Stimulated activated CD4-positive, alpha-beta T cell treated with anti-CD3 and anti-CD28 coated beads, Interleukin-15, amount 100 ng/mL, for 48 hours (primary cell): Measurements from ENCODE around the gene MYO1E.
"Not testable (repeated sequence)": the region's sequence is repeated elsewhere in the genome, so short reads cannot be mapped to it uniquely, and the experiment has no call there.

Source experiments
- DNase-seq, 2 donors: peaks; one replicate each; pipeline ENCODE4 v3.0.0-alpha.2; 2020; ENCODE audit warnings: low read depth in 2 of 2

The MYO1E gene

DNA sequence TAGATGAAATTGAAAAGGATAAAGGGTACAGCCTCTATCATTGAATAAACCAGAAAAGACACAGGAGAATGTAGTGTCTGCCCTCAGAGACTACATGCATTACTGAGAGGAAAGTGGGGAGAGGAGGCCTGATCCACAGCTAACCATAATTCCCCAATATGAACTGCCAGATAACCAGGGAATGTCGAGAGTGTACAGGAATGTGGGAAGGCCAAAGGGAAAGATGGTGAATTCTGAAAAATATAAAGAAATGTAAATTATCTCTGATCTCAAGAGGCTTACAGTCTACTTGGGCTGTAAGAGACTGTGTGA is 22.3 kb downstream of the MYO1E start:
- DNase-seq, result no peak

DNA sequence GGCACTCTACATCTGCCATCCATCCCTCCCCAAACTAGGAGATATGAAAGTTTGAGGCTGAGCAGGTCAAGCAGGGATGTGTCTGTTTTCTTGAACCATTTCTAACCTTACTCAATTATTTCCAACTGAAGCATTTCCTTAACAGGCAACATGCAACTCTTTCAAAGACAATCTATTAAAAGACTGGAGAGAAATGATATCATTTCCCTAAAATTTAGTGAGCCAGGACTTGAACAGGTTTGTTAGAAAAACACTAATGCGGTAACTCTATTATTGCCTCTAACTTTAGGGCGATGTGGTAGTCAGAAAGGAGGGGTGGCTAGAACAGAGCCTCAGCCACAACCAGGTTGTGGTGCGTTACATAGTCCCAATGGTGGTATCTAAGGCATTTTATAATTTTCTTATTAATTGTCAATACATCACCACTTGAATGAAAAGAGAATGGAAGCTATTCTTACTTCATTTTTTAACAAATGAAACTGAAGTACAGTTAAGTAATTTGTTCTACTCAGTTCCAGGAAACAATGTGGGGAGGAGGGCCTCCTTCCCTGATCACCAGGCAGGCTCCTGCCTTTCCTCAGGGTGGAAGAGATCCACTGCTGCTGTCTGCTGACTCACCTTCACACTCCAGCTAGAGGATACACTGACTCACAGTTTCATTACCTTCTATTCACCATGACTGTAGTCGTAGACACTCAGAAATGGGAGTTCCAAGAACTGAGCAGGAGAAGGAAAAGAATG is 22.8 kb downstream of the MYO1E start:
- no peak for DNase-seq

DNA sequence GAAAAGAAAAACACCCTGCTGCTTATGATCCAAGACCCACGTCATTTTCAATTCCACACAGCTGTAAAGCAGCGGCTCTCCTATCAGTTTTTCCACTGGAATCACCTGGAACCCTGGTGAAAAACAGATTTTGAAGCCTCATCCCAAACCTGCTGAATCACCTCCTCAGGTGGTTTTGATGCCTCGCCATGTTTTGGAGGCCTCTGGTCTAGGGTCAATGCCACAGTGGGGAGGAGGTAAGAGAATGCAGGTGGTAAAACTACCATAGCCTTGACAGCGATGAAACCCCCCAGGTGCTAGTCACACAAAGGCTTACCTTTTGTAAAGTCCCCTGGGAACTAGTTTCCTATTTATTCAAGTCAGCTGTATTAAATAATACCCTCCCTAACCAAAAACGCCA is 24.8 kb downstream of the MYO1E start:
- DNase-seq, result no peak

DNA sequence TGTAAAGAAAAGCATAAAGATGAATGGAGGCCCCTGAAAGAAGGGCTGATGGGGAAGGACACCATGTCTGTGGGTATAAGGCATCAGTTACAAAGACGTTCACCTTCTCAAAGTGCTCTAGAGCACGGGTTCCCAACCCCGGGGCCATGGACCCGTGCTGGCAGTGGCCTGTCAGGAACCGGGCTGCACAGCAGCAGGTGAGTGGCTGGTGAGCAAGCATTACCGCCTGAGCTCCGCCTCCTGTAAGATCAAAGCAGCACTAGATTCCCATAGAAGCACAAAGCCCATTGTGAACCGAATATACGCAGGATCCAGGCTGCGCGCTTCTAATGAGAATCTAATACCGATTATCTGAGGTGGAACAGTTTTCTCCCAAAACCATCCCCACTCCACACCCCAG is 25.7 kb downstream of the MYO1E start:
- DNase-seq, result no peak

DNA sequence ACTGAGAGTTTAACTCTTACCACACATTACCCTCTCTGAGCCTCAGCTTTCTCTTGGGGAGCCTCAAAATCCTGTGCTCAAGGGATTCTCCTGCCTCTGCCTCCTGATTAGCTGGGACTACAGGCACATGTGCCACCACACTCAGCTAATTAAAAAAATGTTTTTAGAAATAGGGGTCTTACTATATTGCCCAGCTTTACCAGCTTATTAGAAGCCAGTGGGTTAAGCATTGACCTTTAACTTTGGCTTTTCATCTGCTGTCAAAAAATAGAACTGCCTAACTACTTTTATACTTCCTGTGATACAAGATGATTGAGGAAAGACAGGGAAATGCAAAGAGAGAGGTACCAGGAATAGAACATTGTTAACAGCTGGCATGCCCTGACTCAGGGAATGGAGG is 27.3 kb downstream of the MYO1E start:
- no peak for DNase-seq

DNA sequence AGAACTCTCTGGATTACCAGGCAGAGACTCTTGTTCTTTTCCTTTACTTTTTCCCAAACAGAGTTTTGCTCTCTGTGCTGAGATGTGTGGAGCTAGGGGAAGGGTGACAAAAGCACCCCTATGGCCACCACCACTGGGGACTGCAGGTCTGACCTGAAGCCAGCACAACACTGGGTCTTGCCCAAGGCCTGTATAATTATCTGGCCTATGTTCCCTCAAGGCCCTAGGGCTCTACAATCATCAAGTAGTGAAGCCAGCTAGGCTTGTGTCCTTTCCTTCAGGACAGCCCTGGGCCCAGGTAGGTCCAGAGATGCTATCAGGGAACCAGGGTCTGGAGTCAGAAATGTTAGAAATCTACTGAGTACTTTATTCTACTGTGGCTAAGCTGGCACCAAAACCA is 28.4 kb downstream of the MYO1E start:
- no peak for DNase-seq

DNA sequence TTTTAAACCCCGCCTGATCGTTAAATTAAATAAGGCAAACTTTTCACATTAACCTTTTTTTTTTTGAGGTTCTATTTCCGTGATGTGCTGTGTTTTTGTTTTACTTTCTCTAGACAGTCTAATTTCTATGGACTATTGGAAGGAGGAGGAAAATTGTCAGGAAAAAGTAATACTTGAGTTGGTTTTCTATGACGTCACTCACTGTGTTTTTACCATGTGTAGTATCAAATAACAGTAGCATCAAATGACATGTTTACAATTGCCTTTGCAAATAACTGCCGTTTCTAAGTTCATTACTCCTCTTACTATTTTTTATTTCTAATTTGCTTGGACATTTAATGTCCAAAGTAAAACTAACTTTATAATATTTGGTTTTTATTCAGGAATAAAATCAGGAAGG is 32.3 kb downstream of the MYO1E start:
- no peak for DNase-seq

DNA sequence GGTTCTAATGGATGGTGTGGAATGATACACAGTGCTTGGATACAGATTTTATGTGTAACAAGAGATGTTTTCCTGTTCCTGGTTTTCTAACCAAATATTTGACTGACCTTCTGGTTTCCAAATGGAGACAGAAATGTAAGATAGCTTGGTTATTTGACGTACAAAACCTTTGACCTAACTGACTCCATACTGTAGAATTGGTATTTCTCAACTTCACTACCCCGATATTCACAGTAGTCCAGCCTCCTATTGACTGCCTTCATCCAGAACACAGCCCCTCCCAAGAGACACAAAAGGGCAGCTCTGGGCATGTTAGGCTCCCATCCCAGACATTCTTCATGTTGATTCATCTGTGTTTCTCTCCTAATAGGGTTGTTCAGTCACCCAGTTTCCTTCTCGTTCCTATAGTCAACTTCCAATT is 33.4 kb downstream of the MYO1E start:
- DNase-seq, result no peak

DNA sequence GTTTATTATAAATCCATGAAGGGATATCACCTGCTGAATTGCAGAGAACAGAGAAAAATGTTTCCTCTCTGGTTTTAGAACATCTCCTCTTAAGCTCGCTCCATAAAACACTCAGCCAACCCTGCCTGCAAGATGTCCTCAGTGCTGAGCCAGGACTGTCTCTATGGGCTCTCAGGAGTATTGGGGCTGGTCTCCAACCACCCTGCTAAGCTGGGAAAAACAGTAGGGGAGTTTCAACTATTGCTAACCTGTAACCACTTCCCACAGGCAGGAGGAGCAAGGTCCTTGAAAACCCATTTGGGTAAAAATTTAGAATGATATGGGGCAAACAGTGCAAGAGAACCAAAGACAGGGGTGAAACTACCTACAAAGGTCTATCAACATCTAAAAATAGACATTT is 34.3 kb downstream of the MYO1E start:
- no peak for DNase-seq

DNA sequence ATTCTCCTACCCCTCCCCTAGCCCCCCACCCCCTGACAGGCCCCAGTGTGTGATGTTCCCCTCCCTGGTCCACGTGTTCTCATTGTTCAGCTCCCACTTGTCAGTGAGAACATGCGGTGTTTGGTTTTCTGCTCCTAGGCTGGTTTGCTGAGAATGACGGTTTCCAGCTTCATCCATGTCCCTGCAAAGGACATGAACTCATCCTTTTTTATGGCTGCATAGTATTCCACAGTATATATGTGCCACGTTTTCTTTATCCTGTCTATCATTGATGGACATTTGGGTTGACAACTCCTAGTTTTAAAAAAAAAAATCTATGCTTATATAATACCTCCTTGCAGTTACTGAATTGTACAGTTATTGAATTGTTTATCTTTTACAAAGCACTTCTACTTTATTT is 35.9 kb downstream of the MYO1E start:
- not testable (repeated sequence) for DNase-seq

DNA sequence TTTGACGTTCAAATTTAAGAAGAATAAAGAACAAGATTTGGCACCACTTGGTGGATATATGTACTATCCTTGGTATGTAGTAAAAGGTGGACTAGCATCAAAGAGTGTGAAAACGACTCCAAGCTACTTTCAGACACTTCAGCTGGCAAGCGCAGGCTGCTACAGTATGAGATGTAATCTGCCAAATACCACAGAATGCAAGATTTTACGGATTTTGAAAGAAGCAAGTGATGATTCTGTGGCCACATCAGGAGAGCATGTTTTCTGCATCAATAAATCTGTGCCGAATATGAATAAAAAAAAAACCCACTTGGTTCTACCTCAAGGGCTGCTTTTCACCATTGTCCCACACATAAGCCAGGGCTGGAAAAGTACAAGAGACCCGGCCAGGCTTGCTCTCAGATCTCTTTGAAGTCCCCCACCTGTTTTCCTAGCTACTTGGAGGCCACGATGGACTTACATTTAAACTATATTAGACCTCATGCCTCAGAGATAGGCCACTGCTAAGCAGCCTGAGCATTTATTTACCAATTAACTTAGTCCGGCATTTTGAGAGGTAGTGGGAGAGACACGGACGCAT is 37.4 kb downstream of the MYO1E start:
- no peak for DNase-seq

DNA sequence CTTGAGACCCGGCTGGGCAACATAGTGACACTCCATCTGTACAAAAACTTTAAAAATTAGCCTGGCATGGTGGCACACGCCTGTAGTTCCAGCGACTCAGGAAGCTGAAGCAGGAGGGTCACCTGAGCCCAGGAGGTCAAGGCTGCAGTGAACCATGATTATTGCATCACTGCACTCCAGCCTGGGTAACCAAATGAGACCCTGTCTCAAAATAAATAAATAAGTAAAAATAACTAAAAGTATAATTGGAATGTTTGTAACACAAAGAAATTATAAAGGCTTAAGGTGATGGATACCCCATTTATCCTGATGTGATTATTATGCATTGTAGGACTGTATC is 38.6 kb downstream of the MYO1E start:
- DNase-seq, result no peak

DNA sequence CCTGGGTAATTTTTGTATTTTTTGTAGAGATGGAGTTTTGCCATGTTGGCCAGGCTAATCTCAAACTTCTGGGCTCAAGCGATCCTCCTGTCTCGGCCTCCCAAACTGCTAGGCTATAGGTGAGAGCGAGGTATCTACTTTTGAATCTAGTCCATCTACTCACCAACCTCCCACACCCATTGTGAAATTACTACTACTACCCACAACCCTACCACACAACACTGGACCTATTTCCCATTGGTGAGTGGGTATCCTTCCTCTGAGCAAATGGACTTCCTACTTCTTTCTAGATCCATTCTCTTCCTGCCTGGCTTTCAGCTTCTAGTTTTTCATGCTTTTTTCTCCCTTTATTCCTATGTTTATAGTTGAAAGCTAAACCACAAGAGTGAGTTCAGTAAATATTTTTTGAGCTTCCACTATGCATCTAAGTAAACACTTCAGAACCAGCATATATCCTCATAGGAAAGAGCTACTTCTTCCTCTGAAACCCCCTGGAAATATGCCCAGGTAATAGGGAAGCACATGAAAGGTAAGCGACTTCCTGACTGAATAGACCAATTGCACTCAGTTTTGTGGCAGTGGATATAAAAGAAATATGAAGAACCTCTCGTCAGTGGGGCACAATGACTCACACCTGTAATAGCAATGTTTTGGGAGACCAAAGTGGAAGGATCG is 39.1 kb downstream of the MYO1E start:
- DNase-seq, result no peak

DNA sequence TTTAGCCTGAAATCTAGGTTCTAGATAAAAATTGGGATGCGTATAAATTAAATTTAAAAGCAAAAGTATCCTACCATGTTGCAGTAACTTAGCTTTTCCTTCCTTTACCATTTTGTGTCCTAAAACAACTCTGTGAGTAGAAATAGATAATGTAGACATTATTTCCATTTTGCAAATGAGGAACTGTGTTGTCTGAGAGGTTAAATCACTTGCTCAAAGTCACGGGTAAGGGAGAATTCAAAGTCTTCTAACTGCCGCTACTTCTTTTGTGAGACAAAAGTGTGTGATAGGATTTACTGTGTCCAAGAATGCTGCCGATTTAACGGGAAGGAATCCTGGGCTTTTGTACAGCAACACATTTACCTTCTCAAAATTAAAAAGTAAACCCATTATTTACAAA is 40.7 kb downstream of the MYO1E start:
- no peak for DNase-seq

DNA sequence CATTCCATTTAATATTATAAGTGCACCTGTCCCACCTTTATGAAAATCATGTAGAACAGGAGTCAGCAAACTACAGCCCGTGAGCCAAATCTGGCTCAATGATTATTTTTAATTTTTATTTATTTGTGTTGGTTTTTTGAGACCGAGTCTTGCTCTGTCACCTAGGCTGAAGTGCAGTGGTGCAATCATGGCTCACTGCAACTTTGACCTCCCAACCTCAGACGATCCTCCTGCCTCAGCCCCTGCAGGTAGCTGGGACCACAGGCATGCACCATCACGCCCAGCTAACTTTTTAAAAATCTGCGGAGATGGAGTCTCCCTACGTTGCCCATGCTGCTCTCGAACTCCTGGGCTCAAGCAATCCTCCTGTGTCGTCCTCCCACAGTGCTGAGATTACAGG is 42.0 kb downstream of the MYO1E start:
- DNase-seq, result no peak

DNA sequence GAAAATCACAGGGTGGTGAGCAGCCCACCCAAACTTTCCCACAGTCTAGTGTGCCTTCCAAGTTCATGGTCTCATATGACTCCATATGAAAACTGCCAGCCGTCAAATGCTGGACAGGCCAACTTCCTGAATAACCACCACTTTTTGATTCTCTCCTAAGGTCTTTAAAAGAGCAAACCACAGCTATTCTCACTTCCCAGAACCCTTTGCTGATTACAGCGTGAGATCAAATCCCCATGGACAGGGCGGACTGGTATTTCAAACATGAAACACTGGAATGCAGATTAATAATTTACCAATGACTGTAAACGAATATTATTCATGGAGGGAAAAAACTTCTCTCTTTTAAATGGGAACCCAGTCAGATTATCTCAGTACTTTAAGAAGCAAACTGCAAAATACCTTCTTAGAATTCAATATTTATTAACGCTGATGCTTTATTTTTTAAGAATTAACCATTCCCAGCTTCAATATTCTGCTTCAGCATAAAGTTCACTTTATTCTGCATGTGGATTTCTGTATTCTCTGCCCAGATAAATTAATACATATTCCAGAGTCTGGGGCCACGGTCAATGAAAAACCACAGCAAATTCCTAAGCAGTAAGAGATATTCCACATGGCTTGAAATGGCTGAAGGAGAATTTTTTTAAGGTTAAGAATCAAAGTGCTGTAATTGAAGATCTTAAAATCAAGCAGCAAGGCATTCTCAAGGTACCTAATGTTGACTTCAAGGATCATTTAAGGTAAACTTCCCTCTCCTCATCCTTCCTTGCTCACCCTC is 42.9 kb downstream of the MYO1E start:
- DNase-seq, result no peak

DNA sequence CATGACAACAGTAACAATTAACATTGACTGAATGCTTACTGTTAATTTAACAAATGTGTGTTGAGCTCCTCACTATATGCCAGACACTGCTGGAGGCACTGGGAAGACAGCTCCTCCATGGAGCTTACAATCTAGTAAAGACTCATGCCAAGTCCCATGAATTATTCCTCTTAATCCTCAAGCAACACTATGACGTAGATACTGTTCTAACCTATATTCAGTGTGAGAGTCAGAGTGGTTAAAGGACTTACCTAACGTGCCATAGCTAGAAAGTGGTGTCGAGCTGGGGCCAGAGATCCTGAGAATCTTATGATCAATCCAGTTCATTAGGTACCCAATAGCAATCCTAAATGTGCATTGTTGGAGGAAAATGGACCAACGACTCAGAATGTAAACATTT is 43.6 kb downstream of the MYO1E start:
- no peak for DNase-seq

DNA sequence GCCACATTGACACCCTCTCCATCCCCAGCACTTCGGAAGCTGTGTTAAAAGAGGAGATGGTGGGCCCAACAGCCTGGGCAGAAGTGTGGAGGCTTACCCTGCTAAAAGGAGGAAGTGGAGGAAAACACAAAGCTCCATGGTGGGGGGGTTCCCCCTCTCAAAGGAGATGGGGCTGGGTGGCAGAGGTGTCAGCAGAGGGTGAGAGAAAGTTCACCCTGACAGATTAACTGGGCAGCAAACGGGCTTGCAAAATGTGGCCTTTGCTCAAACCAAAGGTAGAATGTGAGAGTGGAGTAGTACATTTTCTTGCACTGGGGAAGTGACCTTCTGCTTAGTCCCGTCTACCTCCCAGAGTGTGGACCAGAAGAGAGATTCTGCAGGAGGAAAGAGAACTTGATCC is 44.7 kb downstream of the MYO1E start:
- DNase-seq, result no peak

DNA sequence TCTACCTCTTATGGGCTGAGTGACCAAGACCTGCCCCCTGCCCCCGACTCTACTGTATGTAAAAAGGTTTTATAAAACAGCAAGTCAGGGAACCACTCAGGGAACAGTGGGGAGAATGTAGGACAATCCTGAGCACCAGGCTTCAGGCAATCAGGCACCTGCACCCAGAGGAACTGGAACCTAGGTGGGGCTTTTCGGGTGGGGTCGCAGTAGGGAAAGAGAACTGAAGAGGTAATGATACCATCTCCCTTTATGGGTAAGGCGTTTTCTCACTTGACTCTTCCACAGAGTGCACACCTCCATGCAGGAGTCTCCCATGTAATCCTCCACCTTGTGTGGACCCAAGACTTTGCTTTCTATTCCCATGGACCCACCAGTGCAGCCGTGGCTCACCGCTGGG is 45.8 kb downstream of the MYO1E start:
- DNase-seq, result no peak

DNA sequence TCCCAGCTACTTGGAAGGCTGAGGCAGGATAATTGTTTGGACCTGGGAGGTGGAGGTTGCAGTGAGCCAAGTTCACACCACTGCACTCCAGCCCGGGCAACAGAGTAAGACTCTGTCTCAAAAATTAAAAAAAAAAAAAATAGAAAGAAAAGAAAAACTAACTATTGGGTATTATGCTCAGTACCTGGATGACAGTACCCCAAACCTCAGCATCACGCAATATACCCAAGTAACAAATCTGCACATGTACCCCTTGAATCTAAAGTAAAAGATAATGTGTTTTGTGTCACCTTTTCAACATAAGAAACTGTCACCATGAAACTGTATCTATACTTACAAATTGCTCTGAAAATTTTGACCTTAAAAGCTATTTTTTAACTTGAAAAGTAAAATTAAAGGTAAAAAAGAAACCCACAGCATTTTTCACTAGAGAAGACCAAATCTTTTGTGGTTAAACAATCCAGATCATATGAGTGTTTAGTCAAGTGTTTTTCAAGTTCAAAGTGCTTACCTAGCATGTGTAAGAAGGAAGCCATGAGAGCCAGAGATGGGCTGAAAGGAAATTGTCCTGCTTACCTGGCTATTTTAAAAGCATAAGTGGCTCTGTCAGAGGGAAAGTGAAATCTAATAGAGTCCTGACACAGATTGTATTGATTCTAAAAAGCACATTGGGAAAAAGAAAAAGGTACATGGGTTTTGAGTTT is 50.5 kb downstream of the MYO1E start:
- no peak for DNase-seq

DNA sequence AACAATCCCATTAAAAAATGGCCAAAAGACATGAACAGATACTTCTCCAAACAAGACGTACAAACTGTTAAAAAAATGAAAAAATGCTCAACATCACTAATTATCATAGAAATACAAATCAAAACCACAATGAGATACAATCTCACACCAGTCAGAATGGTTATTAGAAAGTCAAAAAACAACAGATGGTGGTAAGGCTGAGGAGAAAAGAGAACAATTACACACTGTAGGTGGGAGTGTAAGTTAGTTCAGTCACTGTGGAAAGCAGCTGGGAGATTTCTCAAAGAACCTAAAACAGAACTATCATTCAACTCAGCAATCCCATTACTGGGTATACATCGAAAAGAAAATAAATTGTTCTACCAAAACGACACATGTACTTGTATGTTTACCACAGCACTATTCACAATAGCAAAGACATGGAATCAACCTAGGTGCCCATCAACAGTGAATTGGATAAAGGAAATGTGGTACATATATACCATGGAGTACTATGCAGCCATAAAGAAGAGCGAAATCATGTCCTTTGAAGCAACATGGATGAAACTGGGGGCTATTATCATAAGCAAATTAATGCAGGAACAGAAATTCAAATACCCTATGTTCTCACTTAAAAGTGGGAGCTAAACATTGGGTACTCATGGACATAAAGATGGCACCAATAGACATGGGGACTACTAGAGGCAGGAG is 51.5 kb downstream of the MYO1E start:
- no peak for DNase-seq

DNA sequence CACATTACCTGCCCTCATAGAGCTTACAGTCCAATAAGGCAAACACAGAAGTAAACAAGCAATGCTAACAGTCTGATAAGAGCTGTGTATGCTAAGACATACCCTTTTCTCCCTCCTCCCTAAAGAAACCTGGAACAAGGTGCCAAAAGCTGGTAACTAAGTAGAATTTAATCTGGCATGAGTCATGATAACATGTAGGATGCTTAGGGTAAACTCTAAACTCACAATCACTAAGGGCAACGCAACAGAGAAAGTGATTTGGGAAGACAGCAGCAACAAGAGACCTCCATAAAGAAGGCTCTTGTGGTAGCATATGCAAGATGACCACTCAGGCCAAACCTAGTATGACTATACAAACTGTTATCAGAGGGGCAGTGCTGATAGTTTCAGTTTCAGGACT is 55.5 kb downstream of the MYO1E start:
- no peak for DNase-seq
